Mesenchymal stem cell (in vitro differentiated cells and primary cell): Measurements from ENCODE around the gene GALK2. TPM values are rescaled to one million over a fixed set of nuclear protein-coding genes. Genes with fewer than 3 reads are reported as not detected.

Experiments
- DNase-seq: peaks from one replicate; pipeline ENCODE4 v3.0.0-alpha.2; 2013
- H2AFZ ChIP-seq: one replicate; pipeline ENCODE4 v1.6.1; 2013; ENCODE audit warnings: low read depth, mild to moderate bottlenecking, control low read depth, inconsistent platforms, low read length, moderate library complexity
- H2AK5ac ChIP-seq: 2 replicates; pipeline ENCODE4 v1.6.1; 2013; ENCODE audit warnings: low read length, moderate library complexity, mild to moderate bottlenecking, inconsistent platforms; ENCODE audit not compliant: severe bottlenecking
- H2BK120ac ChIP-seq: one replicate; pipeline ENCODE4 v1.6.1; 2013; ENCODE audit warnings: low read depth, mild to moderate bottlenecking, inconsistent platforms, low read length, moderate library complexity
- H2BK12ac ChIP-seq, 2 experiments: one replicate each; pipeline ENCODE4 v1.6.1; 2013; ENCODE audit warnings: inconsistent platforms in 2 of 2, low read length in 2 of 2, mild to moderate bottlenecking in 2 of 2, moderate library complexity in 2 of 2, control low read depth in 1 of 2
- H2BK15ac ChIP-seq: one replicate; pipeline ENCODE4 v1.6.1; 2013; ENCODE audit warnings: mild to moderate bottlenecking, low read depth, inconsistent platforms; ENCODE audit not compliant: poor library complexity, severe bottlenecking
- H2BK5ac ChIP-seq: 2 replicates; pipeline ENCODE4 v1.6.1; 2013; ENCODE audit warnings: low read depth, mild to moderate bottlenecking, low read length, control low read depth, inconsistent platforms; ENCODE audit not compliant: poor library complexity, severe bottlenecking
- H3K14ac ChIP-seq, 2 experiments: one replicate each; pipeline ENCODE4 v1.6.1; 2013; ENCODE audit warnings: inconsistent platforms in 2 of 2, low read length in 2 of 2, control low read depth in 1 of 2, mild to moderate bottlenecking in 1 of 2, moderate library complexity in 1 of 2
- H3K18ac ChIP-seq, 2 experiments: one replicate each; pipeline ENCODE4 v1.6.1; 2013; ENCODE audit warnings: inconsistent platforms in 2 of 2, low read length in 2 of 2, control low read depth in 1 of 2, low read depth in 1 of 2, mild to moderate bottlenecking in 1 of 2
- H3K23ac ChIP-seq, 2 experiments: one replicate each; pipeline ENCODE4 v1.6.1; 2013; ENCODE audit warnings: inconsistent platforms in 2 of 2, low read length in 2 of 2, mild to moderate bottlenecking in 2 of 2, moderate library complexity in 2 of 2, control low read depth in 1 of 2
- H3K27ac ChIP-seq: 2 replicates; pipeline ENCODE4 v1.5.1; 2013; ENCODE audit warnings: mild to moderate bottlenecking, moderate library complexity, low read length, control low read depth, inconsistent platforms; ENCODE audit not compliant: poor library complexity, severe bottlenecking
- H3K27me3 ChIP-seq, 2 experiments: 2 replicates each; pipeline versions ENCODE4 v1.6.1 to v1.7.0; 2013; ENCODE audit warnings: low read length in 2 of 2, mild to moderate bottlenecking in 2 of 2, moderate library complexity in 2 of 2, control low read depth in 1 of 2, inconsistent platforms in 1 of 2; ENCODE audit not compliant: control insufficient read depth in 1 of 2, insufficient read depth in 1 of 2
- H3K36me3 ChIP-seq, 2 experiments: 2 replicates each; pipeline versions ENCODE4 v1.6.1 to v1.7.0; 2013; ENCODE audit warnings: low read length in 2 of 2, control low read depth in 1 of 2, inconsistent platforms in 1 of 2, low read depth in 1 of 2, mild to moderate bottlenecking in 1 of 2; ENCODE audit not compliant: insufficient read depth in 2 of 2, control insufficient read depth in 1 of 2
- H3K4ac ChIP-seq, 2 experiments: one replicate each; pipeline ENCODE4 v1.6.1; 2013; ENCODE audit warnings: inconsistent platforms in 2 of 2, low read length in 2 of 2, mild to moderate bottlenecking in 2 of 2, moderate library complexity in 2 of 2, control low read depth in 1 of 2, low read depth in 1 of 2
- H3K4me1 ChIP-seq: 2 replicates; pipeline ENCODE4 v1.6.1; 2013; ENCODE audit warnings: low read depth, low read length, control low read depth; ENCODE audit not compliant: control insufficient read depth, insufficient read depth
- H3K4me2 ChIP-seq: 2 replicates; pipeline ENCODE4 v1.6.1; 2013; ENCODE audit warnings: low read length, mild to moderate bottlenecking, inconsistent platforms; ENCODE audit not compliant: poor library complexity, severe bottlenecking
- H3K4me3 ChIP-seq, 2 experiments: 2 replicates each; pipeline versions ENCODE4 v1.5.1 to v1.7.0; 2013; ENCODE audit warnings: low read length in 2 of 2, mild to moderate bottlenecking in 2 of 2, control low read depth in 1 of 2, low read depth in 1 of 2; ENCODE audit not compliant: insufficient read depth in 1 of 2
- H3K79me1 ChIP-seq: replicated peaks from 2 replicates; pipeline ENCODE4 v1.6.1; 2013; ENCODE audit warnings: mild to moderate bottlenecking, control low read depth, low read length, inconsistent platforms; ENCODE audit not compliant: poor library complexity, severe bottlenecking
- H3K9ac ChIP-seq: 2 replicates; pipeline ENCODE4 v1.7.0; 2013; ENCODE audit warnings: mild to moderate bottlenecking, low read length, moderate library complexity
- H3K9me3 ChIP-seq: 2 replicates; pipeline ENCODE4 v1.7.0; 2013; ENCODE audit warnings: mild to moderate bottlenecking, low read length; ENCODE audit not compliant: control insufficient read depth
- H4K8ac ChIP-seq: one replicate; pipeline ENCODE4 v1.6.1; 2013; ENCODE audit warnings: inconsistent platforms, mild to moderate bottlenecking, low read length, moderate library complexity
- H4K91ac ChIP-seq: one replicate; pipeline ENCODE4 v1.6.1; 2013; ENCODE audit warnings: mild to moderate bottlenecking, low read length, inconsistent platforms
- WGBS: methylation state at CpG from one replicate; pipeline ENCODE4 v1.1.7; 2013; ENCODE audit warnings: mixed read lengths; 5-methylcytosine and 5-hydroxymethylcytosine counted together
- polyA plus RNA-seq, 2 experiments: library from polyadenylated mRNA; stranded (reverse); fragments of 200-250 nt; gene quantifications; one replicate each; pipeline ENCODE4 v1.2.3, GENCODE V29; 2013

GALK2 gene
- polyA plus RNA-seq (2013, experiment 1 of 2): 20.0 TPM
- polyA plus RNA-seq (2013, experiment 2 of 2): 19.0 TPM

DNA sequence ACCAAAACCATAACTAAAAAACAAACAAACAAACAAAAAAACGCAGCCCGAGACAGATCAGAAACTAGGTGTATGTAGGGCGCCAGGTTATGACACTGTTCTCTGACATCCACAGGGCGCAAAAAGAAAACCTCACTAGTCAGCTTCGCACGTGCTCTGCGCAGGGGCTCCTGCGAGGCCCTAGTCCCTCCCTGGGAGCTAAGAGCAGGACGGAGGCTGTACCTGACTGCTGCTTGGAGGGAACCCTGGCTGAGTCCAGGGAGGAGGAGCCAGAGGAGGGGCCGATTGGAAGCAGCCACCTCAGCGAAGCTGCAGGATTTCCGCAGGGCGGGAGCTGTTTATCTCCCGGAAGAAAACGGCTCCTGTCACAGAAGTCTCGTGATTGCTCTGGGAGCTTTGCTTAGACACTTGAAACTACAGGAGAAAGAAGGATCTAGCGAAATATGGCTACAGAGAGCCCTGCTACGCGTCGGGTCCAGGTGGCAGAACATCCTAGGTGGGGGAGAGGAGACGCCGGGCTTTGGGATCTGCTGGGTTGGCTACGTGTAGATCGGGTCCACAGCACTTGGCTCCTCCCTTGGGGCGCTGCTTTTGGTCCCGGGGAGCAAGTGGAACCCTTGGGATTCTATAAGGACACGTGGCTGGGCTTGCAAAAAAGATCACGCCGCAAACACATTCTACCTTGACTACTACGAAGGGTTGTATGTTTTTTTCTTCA lies at the start of gene GALK2:
GALK2 (plus strand) TSS at position 368 of the 718 bp plus-strand sequence; CDS start at position 444, 76 bp downstream.
- 8% methylated on average over 27 of the region's 30 CpGs for WGBS
- no peaks in the 10 kb centered on the region for H3K9me3 ChIP-seq
- peaks cover 11% of the 10 kb centered on the region for H3K79me1 ChIP-seq
- H3K9ac ChIP-seq: peak within 1 kb of the TSS; percentile 97
- H3K27ac ChIP-seq: peak within 1 kb of the TSS; percentile 77
- H4K8ac ChIP-seq: peak within 1 kb of the TSS; percentile 89
- peak within 1 kb of the TSS; percentile 60 for H2AFZ ChIP-seq
- peak within 1 kb of the TSS; percentile 78 to 82 for H3K18ac ChIP-seq
- H3K36me3 ChIP-seq: no peaks in the 10 kb centered on the region
- peaks cover 7% of the 10 kb centered on the region for H3K4me1 ChIP-seq
- peak; percentile 90 for DNase-seq
- H2AK5ac ChIP-seq: no peak within 1 kb of the TSS
- peak within 1 kb of the TSS; percentile 90 for H4K91ac ChIP-seq
- H2BK5ac ChIP-seq: no peak within 1 kb of the TSS
- H2BK120ac ChIP-seq: no peak within 1 kb of the TSS
- peak within 1 kb of the TSS in 1 of 2 experiments; percentile 90 for H3K14ac ChIP-seq
- H3K27me3 ChIP-seq: no peaks in the 10 kb centered on the region
- peak within 1 kb of the TSS; percentile 2 to 11 for H2BK12ac ChIP-seq
- peak within 1 kb of the TSS; percentile 77 to 83 for H3K4ac ChIP-seq
- no peak within 1 kb of the TSS for H2BK15ac ChIP-seq
- H3K4me2 ChIP-seq: peak within 1 kb of the TSS; percentile 80
- H3K23ac ChIP-seq: no peak within 1 kb of the TSS
- H3K4me3 ChIP-seq: peak within 1 kb of the TSS; percentile 60 to 93

DNA sequence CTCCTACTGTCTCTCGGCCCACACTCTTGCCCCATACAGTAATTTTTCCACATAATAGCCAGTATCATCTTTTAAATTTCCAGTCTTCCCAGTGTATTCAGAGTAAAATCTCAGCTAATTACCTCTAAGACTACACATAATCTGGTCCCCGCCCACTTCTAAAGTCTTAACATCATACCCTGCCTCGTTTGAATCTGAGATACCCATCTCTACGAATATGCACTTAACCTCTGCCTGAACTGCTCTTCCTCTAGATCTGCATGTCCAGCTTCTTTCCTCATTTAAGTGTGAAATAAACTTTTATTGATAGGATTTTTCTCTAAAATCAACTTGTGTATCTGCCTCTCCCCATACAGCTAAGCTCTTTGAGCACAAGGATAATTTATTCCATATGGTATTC lies 49.2 kb upstream of the GALK2 start:
- Histone ChIP-seq H3K14ac (no peak overlapping the region), H2BK120ac (no peak overlapping the region), H3K27ac (no peak overlapping the region), H3K4ac (no peak overlapping the region), H3K36me3 (peaks cover 0 to 62% of the 10 kb centered on the region in 2 experiments), H3K18ac (no peak overlapping the region), H3K4me2 (no peak overlapping the region), H2BK15ac (no peak overlapping the region), H3K27me3 (no peaks in the 10 kb centered on the region), H3K4me1 (no peaks in the 10 kb centered on the region), H4K91ac (no peak overlapping the region), H3K4me3 (no peak overlapping the region), H3K79me1 (peaks cover 3% of the 10 kb centered on the region), H3K23ac (no peak overlapping the region), H2AK5ac (no peak overlapping the region), H2BK12ac (no peak overlapping the region), H4K8ac (no peak overlapping the region), H2BK5ac (no peak overlapping the region), H3K9me3 (no peaks in the 10 kb centered on the region), H3K9ac (no peak overlapping the region), H2AFZ (no peak overlapping the region)
- DNase-seq: no peak
- WGBS: 84% methylated on average over 4 of the region's 4 CpGs

DNA sequence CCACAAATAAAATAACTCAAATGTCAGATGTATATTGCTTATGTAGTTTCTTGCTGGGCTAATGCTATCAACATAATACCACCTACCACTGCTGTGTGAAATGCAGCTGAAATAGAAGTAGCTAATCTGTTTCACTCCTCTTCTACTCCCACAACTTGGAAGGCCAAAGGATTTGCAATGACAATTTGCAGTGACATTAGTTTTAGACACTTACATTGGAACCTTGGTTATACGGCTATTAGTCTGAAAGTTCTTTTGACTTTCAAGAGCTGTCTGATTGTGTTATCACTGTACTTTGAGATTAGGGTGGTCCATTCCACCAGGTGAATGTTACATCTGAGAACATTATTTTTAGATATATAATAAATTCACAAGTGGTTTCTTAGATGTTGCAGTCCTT lies 48.1 kb upstream of the GALK2 start:
- peaks cover 0 to 60% of the 10 kb centered on the region in 2 experiments for H3K36me3 ChIP-seq
- DNase-seq: no peak
- H3K79me1 ChIP-seq: peaks cover 3% of the 10 kb centered on the region
- 100% methylated on average over 1 of the region's 1 CpG for WGBS
- no peak overlapping the region for H3K4ac ChIP-seq
- no peaks in the 10 kb centered on the region for H3K4me1 ChIP-seq
- no peak overlapping the region for H3K23ac ChIP-seq
- no peaks in the 10 kb centered on the region for H3K9me3 ChIP-seq
- H2AFZ ChIP-seq: no peak overlapping the region
- no peak overlapping the region for H3K18ac ChIP-seq
- H2BK15ac ChIP-seq: no peak overlapping the region
- H3K27me3 ChIP-seq: no peaks in the 10 kb centered on the region
- no peak overlapping the region for H4K91ac ChIP-seq
- no peak overlapping the region for H2BK12ac ChIP-seq
- no peak overlapping the region for H2BK5ac ChIP-seq
- no peak overlapping the region for H3K4me3 ChIP-seq
- H2AK5ac ChIP-seq: no peak overlapping the region
- H2BK120ac ChIP-seq: no peak overlapping the region
- H3K4me2 ChIP-seq: no peak overlapping the region
- no peak overlapping the region for H3K27ac ChIP-seq
- no peak overlapping the region for H3K14ac ChIP-seq
- no peak overlapping the region for H4K8ac ChIP-seq
- no peak overlapping the region for H3K9ac ChIP-seq

DNA sequence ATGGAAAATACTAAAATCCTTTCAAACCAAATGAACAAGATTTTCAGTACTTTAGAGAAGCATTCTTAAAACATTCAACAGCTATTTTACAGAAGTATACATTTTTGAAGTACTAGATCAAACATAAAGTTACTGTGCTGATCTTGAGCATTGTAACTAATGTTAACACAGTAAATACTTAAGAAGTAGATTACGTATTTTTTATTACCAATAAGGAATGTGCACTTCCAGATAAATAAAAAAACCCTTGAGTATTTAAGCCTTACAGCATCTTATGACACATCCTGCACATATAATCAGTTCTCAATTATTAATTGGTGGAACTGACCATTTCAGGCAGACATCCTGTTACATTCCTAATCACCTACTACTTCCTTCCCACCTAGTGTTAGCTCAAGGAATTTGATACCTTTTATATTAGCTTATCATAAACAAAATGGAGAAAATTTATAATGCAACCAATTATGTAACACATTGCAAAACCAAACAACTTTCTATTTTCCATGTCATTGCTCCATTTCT lies 47.4 kb upstream of the GALK2 start:
- Histone ChIP-seq H3K36me3 (peaks cover 0 to 62% of the 10 kb centered on the region in 2 experiments), H3K79me1 (peaks cover 4% of the 10 kb centered on the region), H3K4me2 (no peak overlapping the region), H2BK120ac (no peak overlapping the region), H3K9ac (no peak overlapping the region), H3K27me3 (no peaks in the 10 kb centered on the region), H4K8ac (no peak overlapping the region), H3K4me3 (no peak overlapping the region), H3K14ac (no peak overlapping the region), H2AK5ac (no peak overlapping the region), H2BK15ac (no peak overlapping the region), H3K27ac (no peak overlapping the region), H3K9me3 (no peaks in the 10 kb centered on the region), H3K4ac (no peak overlapping the region), H2AFZ (no peak overlapping the region), H3K18ac (no peak overlapping the region), H3K23ac (no peak overlapping the region), H4K91ac (no peak overlapping the region), H2BK5ac (no peak overlapping the region), H2BK12ac (no peak overlapping the region), H3K4me1 (no peaks in the 10 kb centered on the region)
- no peak for DNase-seq
- 100% methylated on average over 1 of the region's 1 CpG for WGBS
